SK-N-SH treated with all-trans-retinoic acid at 6 μM for 48 hours (cell line): ENCODE measurements around the gene SIGLEC5.

Source experiments
- CREB5 ChIP-seq: fragments of 250-450 bp; sonication (Bioruptor Pico); IDR thresholded peaks from 2 replicates; pipeline ENCODE4 v1.5.1; 2020; ENCODE audit warnings: low read depth, mild to moderate bottlenecking, moderate library complexity
- CSDC2 ChIP-seq: fragments of 250-450 bp; sonication (Bioruptor Pico); IDR thresholded peaks from 2 replicates; pipeline ENCODE4 v1.5.0; 2020; ENCODE audit warnings: mild to moderate bottlenecking, moderate library complexity
- ISL1 ChIP-seq: fragments of 250-450 bp; sonication (Bioruptor Pico); IDR thresholded peaks from 2 replicates; pipeline ENCODE4 v2.1.2; 2022; ENCODE audit warnings: mild to moderate bottlenecking, moderate library complexity
- PATZ1 ChIP-seq: fragments of 250-450 bp; sonication (Bioruptor Pico); IDR thresholded peaks from 2 replicates; pipeline ENCODE4 v1.8.0; 2020; ENCODE audit warnings: mild to moderate bottlenecking, moderate library complexity, borderline replicate concordance
- TSHZ2 ChIP-seq: fragments of 250-450 bp; sonication (Bioruptor Pico); IDR thresholded peaks from 2 replicates; pipeline ENCODE4 v1.5.0; 2020; ENCODE audit warnings: mild to moderate bottlenecking, moderate library complexity
- ZFP30 ChIP-seq: fragments of 450-650 bp; formaldehyde crosslinking; IDR thresholded peaks from 2 replicates; pipeline ENCODE4 v1.5.0; 2022; ENCODE audit warnings: mild to moderate bottlenecking, moderate library complexity

GRCh38 chr19:51607920-51608562 is 22.2 kb downstream of the SIGLEC5 start:
- TF ChIP-seq ISL1 (no peak), CSDC2 (CRISPR knock-in tag) (no peak), PATZ1 (CRISPR knock-in tag) (no peak), CREB5 (CRISPR knock-in tag) (no peak), TSHZ2 (CRISPR knock-in tag) (no peak), ZFP30 (CRISPR knock-in tag) (no peak)
